Activated CD4-positive, CD25-positive, alpha-beta regulatory T cell treated with anti-CD3 and anti-CD28 coated beads, Interleukin-2, amount 50 U/mL, for 16 hours (primary cell): Measurements from ENCODE around the gene ZNF32.

ENCODE experiments used
- DNase-seq: peaks from one replicate; pipeline ENCODE4 v3.0.0-alpha.2; 2020; ENCODE audit warnings: low read depth, low spot score

ZNF32 gene, protein sequence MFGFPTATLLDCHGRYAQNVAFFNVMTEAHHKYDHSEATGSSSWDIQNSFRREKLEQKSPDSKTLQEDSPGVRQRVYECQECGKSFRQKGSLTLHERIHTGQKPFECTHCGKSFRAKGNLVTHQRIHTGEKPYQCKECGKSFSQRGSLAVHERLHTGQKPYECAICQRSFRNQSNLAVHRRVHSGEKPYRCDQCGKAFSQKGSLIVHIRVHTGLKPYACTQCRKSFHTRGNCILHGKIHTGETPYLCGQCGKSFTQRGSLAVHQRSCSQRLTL

DNA sequence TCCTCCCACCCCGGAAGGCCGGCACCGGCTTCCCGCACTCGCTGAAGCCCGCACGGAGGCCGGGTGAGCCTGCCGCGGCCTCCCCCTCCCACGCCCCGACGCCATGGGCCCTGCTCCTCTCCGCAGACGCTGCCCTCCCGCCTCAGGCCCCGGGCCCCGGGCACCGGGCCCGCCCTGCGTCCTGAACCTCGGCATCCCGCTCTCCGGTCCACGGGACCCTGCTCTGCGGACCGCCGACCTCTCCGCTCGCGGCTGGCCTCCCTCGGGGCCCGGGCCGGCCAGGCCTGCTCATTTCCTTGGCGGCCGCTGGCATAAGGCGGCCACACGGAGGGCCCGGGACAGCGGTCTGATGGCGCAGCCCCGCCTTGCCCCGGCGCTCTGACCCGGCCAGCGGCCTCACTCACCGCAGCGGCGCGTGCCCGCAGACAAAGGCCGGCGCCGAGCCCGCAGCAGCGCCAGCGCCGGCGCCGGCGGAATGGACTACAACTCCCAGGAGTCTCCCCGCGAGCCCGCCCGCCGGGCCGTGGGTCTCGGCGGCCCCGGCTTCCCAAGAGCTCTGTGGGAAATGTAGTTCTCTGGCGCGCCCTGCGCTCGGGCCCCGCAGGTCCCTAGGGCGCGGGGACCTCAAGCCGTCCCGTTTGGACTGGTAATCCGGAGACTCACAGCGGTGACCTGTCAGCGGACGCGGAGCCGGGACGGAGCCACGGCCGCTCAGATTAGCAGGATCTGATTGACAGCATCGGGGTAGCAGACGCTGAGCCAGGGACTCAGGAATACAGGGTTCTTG lies at the start of gene ZNF32:
Gene ZNF32, minus strand, starts transcription at position 484 of the 787 bp plus-strand sequence. CDS start 2,748 bp downstream, outside the sequence.
- peak; percentile 54 for DNase-seq

DNA sequence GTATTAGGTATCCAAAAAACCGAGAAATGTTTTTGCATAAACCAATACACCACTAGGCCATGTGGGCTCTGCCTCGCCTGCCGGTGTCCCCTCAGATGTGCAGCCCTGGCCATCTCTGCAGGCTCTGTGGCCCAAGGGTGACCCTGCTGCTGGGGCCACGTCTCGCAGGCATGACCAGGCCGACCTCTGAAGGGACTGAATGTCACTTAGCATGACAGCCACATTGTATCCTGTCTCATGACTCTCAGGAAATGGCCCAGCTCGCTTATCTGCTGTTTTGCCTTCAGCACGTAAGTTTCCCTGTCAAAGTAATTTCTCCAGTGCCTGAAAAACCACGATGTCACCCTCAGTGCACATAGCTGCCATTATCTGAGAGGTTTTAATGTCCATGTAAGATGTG lies 49.5 kb upstream of the ZNF32 start:
- no peak for DNase-seq

DNA sequence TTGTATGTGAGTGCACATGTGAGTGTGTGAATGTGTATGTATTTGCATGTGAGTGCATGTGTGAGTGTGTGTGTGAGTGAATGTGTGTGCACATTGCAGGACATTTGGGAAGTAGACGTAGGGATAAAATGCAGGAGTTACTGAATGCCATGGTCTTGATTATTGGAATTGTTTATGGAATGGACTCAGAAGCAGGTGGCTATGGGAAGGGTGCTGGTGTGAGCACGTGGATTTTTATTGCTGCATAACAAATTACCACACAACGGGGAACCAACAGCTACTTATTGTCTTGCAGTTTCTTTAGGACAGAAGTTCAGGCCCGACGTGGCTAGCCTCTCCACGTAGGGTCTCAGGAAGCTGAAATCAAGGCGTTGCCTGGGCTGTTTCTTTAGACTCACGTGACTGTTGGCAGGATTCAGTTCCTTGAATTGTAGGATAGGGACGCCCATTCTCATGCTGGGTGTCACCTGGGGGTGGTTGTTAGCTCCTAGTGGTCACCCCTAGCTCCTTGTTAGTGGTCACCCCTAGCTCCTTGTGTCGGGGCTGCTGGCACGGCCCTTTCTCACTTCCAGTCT lies 48.3 kb upstream of the ZNF32 start:
- DNase-seq: no peak

DNA sequence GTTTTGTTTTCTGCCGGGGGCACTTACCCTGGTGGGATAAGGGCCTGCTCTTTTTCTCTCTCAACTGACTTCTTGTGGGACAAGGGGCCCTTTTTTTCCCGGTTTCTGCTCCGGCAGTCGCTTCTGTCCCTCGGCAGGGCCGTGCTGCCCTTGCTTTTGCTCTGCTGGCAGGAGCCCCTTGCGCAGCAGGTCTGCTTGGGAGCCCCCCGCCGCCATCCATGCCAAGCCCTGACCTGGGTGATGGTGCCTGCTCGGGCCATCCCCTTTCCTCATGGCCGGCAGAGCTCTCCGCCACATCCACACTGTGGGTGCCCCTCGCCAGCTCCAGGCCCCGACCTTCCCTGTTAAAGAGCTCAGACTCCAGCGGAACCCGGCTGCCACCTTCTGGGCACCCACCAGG lies 47.0 kb upstream of the ZNF32 start:
- no peak for DNase-seq

DNA sequence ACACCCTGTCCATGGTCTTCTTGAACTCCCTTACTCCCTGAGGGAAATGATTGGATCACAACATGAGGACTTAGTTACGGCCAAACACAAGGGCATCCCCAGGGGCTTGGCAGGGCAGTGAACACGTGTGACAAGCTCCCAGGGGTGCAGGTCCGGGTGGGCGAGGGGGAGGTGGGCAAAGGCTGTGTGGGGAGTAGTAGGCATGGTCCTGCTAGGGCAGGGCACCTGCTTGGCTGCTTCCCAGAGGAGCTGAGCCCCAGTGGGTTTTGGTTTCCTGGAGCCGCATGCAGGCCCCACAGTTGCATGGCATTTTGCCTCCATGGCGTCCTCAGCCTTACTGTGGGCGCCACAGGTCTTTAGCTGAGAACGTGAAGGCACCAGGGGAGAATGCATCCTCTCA lies 46.6 kb upstream of the ZNF32 start:
- no peak for DNase-seq

DNA sequence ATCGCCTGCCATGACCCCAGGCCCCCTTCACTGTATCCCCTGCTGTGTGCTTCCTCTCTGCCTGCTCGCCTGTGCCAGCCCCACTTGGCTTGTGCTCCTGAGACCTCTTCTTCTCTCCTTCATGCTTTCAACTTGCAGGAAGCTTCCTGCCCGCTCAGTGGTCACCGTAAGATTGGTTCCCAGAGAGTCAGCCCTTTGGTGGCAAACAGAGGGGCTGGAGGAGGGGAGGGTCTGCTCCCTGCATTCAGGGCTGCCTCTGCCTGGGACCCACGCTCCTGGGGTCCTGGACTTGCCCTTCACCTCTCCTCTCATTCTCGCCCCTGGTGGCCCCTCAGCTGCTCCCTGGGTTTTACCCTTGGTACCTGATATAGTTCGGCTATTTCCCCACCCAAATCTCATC lies 45.8 kb upstream of the ZNF32 start:
- DNase-seq: no peak

DNA sequence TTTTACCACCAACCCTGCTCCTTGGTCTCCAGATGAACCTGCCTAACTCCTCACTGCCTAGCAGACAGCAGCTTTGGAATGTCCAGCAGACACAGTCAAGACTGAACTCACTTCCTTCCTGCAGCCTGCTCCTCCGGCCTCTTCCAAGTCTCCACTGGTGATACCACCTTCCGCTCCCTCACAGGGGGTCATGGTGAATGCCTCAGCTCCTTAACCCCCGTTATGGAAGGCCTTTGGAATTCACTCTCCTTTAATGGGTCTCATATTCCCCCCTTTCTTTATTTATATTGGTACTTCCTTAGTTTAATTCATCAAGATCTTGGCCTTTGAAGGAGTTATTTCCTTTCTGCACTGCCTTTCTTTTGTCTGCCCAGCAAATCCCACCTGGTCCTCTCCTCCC lies 44.9 kb upstream of the ZNF32 start:
- no peak for DNase-seq

DNA sequence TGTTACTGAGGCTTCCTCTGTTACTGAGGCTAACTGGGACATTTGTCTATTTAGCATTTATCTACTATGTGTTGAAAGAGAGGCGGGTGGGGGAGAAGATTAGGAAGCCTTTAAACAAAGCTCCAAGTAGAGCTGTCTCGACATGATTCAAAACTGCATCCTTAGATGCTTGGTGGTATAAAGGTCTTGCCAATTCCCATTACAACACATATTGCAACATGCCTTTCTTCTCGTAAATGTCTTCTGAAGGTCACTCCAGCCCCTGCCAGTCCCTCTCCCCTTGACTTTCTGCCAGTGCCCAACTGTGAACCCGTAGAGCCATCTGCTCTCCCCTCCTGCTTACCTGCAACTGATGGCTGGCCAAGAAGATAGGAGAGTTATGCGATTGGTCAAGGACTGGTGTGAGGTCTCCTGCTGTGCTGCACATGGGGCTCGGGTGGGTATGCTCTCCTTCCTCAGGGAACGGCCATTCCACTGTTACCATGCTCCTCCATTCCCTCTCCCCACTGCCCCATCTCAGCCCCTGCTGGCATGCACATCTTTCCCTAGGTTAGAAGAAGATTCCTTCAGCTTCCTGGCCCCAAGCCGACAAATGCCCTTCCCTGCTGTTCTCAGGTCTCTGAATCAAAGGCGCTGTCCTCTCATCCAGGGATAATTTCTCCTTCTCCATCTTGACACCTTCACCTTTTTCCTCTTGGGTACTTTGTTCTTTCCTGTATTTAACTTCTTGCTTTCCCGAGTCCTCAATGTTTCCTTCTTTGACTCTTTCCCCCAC lies 43.6 kb upstream of the ZNF32 start:
- no peak for DNase-seq

DNA sequence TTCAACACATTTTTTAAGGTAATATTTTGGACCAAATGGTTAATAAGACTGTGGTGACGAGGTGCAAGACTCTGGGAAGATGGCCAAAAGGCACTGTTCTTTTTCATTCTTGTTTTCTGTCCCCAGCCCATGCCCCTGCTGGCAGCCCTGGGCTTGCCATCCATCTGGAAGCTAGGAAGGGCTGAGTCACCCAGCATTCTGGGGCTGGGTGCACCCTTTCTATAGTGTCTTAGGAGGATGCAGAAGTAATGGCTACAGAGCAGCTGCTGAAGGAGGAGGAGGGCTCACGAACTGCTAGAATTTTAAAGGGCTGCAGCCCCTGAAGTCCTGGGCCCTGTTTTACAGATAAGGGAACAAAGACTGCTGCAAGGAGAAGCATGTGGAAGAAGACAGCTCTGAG lies 42.8 kb upstream of the ZNF32 start:
- DNase-seq: no peak

DNA sequence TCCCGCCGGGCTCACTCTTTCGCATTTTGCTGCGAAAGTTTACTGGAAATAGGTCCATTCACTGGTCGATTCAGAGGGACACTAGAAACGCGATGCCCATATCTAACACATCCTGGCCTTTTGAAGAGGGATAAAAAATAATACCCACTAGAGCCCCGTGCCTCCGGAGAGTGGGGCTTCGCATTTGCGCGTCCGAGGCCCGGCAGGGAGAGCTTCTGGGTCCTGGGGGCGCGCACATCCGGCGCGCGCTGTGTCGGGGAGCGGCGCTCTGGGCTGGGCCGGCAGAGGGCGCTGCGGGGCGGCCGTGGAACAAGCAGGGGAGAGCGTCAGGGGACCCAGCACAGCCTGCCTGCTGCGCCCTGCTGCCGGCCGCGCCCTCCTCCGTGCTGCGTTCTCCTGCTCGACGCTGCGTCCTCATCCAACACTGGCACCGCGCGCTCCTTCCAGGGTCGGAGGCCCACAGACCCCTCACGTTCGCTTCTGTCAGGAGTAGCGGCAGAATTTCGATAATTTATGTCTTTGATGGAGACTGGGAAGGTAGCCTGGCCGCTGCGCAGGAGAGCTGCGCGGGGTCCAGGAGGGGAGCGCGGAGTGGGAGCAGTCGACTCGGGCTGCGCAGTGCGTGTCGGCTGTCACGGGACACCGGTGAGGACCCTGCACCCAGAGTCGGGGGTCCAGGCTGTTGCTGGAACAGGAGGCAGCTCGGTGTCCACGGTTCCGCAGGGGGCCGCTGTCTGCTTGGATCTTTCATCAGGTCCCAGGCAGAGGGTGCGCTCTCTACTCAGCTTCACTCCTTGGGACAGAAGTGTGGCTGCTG lies 41.5 kb upstream of the ZNF32 start:
- DNase-seq: peak; percentile 53

DNA sequence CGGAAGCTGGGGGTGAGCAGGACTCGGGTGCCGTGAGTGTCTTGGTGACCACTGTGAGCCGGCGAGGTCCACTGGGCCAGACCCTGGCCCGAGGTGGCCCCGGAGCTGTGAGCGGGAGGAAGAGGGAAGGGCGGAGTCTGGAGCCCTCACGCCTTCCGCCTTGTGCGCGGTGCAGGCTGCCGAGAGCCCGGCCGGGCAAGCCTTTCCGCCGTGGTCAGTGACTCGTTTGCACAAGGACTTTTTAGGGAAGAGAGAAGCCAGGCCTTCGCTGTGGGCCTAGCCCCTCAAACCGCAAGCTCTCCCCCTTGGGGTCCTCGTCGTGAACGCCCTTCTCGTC lies 40.9 kb upstream of the ZNF32 start:
- no peak for DNase-seq

DNA sequence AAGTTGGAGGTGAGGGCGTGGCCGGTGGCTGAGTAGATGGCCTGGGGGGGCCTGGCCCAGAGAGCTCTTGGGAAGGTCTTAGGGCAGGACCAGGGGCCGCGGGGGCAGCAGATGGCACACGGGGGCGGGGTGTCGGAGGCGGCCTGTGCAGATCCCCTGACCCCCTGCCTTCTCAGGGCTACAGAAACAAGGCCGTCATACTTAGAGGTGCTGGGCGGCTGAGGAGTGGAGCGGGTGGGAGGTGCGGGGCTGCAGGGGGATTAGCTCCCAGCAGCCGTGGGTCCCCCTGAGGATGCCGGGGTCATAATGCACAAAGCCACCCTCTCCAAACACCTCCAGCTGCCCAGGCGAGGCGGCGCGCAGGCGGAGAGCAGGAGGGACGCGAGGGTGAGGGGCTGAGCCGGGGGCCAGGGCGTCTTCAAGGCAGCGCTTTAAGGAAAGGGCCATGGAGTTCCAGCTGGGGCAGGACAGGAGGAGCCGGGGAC lies 40.4 kb upstream of the ZNF32 start:
- no peak for DNase-seq

DNA sequence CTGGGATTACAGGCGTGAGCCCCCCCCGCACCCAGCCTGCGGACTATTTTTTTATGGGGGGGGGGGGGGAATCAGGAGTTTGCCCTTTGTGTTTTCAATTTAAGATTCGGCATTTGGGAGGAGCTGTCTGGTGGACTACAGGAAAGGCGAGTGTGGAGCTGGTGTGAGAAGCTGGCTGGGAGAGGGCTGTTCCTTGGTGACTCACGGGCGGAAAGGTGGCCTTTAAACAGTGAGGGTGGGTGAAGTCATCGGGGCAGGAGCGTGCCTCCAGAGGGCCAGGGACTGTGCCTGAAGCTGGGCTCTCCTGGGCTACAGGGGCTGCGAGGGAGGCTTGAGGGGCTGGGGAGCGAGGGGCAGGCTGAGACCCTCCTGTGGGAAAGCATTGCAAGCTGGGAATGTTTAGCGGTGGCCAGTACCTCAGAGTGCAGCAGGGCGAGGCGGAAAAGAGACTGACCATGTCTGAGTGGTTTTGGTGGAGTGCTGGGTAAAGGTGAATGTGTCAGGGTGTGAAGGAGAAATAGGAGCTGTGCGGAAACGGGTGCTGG lies 39.7 kb upstream of the ZNF32 start:
- no peak for DNase-seq

DNA sequence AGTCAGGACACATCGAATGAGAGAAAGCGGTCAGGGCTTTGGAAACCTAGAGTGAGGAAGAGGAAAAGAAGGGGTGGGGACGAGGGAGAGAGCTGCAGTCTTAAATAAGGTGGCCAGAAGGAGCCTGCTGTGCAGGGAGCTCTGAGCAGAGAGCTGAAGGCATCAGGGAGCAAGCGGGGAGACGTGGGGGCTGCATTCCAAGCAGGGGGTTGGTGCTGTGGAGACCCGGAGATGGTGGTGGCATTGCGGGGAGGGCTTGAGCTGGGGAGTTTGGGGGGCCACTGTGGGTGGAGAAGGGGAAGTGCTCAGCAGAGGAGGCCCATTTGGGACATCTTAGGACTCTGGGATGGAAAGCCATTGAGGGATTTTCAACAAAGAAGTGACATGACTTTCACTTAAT lies 38.7 kb upstream of the ZNF32 start:
- no peak for DNase-seq

DNA sequence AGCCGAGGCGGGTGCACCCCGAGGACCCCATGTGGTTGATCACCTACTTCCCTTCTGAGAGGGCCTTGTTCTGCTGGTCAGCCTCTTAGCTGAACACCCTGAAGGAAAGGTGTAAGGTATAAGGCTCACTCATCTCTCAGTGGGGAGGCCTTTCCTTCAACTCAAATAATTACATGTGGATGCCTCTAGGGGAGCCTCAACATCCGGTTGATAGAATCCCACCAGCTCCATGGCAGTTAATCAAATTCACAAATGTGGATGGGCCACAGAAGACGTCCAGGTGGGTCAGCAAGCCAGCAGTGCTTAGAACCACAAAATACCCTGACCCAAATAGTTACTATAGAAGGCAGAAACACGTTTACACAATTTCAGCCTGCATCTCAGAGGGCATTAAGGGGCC lies 37.7 kb upstream of the ZNF32 start:
- no peak for DNase-seq

DNA sequence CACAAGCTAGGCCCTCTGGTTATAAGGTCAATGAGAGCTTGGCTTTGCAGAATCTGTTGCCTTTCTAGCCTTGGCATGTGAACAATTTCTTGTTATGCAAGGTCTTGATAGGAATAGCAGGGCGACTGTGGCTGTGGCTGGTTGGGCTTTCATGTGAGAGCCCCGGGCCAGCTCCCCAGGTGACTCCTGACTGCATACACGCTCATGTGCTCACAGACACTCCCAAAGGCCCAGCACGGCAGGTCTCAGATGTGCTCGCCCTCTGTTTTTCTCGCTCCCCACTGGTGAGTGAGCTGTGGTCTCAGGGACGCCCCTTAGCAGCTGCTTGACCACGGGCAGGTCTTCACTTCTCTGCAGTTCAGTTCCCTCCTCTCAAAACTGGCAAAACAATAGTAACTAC lies 37.1 kb upstream of the ZNF32 start:
- no peak for DNase-seq

DNA sequence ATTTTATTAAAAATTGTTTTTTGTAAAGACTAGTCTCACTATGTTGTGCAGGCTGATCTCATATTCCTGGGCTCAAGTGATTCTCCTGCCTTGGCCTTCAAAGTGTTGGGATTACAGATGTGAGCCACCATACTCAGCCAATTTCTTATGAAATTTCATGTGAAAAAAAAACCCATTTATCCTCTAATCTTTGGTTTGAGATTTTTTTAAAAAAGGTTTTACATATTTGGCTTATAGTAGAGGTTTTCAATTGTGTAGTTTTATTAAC lies 35.5 kb upstream of the ZNF32 start:
- DNase-seq: no peak

DNA sequence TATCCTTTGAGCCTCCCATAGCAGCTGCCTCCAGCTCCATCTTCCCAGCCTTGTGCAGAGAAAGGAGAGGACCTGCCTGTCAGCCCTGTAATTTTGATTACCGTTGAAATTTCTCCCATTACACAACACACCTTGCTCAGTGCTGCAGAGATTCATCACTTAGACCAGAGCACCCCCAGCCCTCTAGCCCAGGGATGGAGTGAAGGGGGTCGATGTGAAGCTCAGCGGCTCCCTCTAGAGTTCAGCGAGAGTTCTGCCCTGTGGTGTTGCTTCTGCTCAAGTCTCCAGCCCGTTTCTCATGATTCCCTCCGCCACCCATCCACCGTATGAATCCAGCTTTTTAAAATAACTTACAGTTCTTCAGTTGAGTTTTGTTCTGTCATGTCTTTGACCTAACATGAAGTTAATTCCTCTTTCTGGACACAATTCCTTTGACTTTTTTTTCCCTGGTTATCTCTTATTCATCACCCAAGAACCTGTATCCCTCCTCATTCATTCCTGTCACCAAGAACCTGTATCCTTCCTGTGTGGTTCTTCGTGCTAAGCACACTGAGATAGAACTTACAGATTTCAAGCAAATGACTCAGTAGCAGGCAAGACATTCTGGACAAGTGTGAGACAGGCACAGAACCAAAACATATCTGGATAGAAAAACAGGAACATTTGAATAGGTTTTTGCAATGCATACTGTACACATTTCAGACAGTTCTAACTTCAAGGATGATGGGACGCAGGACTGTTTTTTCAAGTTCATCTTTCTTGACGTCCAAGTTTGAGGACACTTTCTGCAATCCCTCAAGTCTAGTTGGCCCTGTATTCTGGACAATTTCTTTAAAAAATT lies 35.0 kb upstream of the ZNF32 start:
- DNase-seq: no peak

DNA sequence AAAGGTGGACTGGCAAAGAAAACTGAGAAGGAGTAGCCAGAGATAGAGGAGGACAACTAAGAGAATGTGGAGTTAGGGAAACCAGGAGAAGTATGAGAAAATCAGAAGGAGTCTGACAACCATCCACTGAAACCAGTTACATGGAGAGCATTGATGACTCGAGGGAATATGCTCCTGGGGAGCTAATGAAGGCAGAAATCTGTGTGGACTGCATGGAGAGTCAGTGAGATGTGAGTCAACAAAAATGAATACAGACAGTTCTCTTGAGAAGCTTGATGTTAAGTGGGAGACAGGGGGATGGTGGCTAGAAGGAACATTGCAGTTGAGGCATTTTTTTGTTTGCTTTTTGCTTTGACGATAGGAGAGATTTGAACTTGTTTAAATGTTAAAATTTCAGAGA lies 34.3 kb upstream of the ZNF32 start:
- no peak for DNase-seq

DNA sequence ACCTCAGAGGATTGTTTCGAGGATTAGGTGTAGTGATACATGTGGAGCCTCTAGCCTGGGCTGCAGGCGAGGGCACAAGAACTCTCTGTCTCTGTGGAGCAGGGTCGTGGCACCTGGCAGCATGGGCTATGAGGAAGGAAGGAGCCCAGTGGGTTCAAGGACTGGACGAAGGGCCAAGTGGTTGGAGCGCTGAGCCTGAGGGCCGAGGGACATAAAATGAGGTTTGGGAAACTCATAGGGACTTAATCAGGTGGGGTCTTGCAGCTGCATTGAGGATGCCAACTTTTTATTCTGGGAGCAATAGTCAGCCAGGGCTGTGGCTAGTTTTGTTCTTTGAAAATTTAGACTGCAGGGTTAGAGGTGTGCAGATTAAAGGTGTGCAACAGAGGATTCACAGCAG lies 33.0 kb upstream of the ZNF32 start:
- no peak for DNase-seq
